ENCODE data around the gene SLC10A6.
"Not testable (repeated sequence)": the region's sequence is repeated elsewhere in the genome, so short reads cannot be mapped to it uniquely, and the experiment has no call there.

Gene SLC10A6

GRCh38 chr4:86848732-86849619 lies at the start of gene SLC10A6:
Gene SLC10A6 (minus strand): TSS chr4:86849384. CDS start chr4:86849115, 269 bp downstream.
- no peak for DNase-seq

- no peak for DNase-seq
These were observed 49.4 kb upstream of the SLC10A6 start for GRCh38 chr4:86898562-86898961.

DNA sequence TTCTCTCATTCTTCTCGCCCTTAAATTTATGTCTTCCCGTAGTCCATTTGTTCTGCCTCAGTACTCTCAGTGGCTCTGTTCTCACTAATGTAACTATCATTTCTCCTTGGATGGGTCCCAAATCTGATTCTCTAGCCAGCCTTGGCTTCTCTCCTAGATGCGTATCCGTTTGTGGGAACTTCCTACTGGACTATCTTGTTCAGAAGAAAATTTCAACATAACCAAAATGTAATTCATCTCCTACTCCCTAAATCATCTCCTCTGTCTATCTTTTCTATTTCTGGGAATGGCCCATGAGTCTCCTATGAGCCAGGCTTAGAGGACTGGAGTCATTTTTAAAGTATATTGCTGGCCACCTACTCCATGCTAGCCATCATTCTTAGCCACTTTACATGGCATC lies 47.4 kb upstream of the SLC10A6 start:
- DNase-seq = no peak

DNA sequence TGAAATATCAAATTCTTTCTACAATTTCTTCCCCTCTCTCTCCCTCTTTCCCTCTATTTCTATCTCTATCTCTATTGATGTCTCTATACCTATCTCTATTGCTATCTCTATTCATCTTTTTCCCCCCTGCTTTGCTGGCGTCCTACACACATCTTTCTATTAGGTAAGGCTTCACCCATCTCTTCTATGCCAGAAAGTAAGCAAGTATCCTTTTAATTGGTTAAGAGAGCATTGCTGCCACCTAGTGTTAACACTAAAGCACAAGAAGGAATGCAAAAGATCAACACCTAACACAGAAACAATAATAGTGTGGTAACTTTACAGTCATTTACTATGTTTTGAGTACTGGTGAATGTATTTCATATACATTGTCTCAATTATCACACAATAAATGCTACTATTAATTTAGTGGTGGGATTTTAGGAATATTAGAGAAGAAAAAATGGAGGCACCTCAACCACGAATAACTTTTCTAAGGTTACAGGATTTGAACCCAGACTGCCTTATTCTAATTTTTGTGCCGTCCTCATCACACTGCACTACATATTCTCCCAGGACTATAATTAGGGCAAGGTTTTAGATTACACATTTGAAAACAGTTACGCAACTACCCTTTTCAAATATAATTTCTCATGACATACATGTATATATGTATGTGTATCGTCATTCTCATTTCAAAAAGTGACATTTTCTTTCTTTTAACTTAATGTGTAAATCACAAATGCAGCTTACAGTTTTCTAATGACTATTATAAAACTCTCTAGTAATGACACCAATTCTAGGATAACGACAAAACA lies 46.7 kb upstream of the SLC10A6 start:
- no peak for DNase-seq

- no peak for DNase-seq
These were observed 45.3 kb upstream of the SLC10A6 start for GRCh38 chr4:86894455-86894854.

DNA sequence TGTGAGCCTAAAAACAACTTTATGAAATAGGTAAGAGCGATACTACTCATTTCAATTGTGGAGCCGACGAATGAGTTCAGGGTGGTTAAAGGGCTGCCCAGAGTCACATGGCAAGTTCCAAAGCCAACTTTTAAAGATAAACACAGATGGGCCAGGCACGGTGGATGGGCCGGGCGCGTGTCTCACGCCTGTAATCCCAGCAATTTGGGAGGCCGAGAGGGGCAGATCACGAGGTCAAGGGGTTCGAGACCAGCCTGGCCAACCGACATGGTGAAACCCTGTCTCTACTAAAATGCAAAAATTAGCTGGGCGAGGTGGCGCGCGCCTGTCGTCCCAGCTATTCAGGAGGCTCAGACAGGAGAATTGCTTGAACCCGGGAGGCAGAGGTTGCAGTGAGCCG lies 44.0 kb upstream of the SLC10A6 start:
- DNase-seq = no peak

DNA sequence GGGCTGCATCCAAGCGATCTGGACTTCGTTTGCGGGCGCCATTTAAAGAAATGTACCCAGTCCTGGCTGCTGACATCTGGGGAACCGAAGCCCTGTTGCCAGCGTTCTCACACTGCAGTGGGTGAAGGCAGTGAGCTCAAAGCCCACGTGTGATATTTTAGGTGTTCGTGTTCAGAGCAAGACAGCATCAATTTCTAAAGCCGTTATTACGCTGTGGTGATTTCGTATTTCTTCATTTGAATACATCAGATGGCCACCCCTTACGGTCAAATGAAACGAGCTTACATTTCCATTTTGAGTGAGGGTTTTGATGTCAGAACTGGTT lies 43.4 kb upstream of the SLC10A6 start:
- no peak for DNase-seq

DNA sequence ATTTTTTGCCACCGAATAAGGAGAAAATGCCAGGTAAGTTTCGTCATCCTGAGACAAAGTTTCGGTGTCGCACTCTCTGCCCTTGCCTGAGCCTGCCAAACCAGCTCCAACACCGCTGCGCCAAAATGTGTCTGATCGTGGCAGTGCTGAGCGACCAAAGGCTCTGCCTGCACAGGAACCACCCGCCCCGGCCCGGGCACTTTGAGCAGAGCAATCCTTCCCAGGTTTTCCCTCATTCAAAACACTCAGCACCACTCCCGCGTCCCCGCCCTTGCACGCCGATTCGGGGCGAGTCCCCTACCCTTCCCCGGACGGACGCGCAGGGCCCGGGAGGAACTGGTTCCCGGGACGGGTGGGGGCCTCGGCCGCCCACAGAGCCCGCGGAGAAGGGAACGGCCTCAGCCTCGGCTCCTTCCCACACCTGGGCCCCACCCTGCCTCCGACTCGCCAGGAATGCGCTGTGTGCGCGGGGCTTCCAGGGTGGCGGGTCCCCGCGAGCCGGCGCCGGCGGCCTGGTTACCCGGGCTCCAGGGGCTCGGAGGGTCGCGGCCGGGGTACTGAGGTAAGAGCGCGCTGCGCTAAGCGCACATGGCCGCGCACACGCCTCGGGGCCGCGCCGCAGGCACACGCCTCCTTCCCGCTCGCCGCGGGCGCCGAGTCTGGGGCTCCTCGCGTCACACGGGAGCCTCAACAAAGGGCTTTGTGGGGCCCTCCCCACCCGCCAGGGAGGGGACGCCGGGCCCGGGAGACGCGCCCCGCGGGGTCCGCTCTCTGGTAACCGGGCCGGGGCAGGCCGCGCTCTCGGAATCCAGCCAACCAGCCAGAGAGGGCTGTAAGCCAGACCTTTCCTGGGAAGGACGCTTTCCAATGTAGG lies 42.8 kb upstream of the SLC10A6 start, which contains the start of gene C4orf36:
Gene C4orf36, minus strand, starts transcription at position 661 of the 874 bp plus-strand sequence. CDS start 902 bp downstream, outside the sequence.
- peak; percentile 1 for DNase-seq

- DNase-seq = no peak
These were observed 41.6 kb upstream of the SLC10A6 start for GRCh38 chr4:86890790-86891189.

- no peak for DNase-seq
These were observed 30.5 kb upstream of the SLC10A6 start for GRCh38 chr4:86879641-86880040.

- DNase-seq = no peak
These were observed 29.5 kb upstream of the SLC10A6 start for GRCh38 chr4:86878640-86879039.

DNA sequence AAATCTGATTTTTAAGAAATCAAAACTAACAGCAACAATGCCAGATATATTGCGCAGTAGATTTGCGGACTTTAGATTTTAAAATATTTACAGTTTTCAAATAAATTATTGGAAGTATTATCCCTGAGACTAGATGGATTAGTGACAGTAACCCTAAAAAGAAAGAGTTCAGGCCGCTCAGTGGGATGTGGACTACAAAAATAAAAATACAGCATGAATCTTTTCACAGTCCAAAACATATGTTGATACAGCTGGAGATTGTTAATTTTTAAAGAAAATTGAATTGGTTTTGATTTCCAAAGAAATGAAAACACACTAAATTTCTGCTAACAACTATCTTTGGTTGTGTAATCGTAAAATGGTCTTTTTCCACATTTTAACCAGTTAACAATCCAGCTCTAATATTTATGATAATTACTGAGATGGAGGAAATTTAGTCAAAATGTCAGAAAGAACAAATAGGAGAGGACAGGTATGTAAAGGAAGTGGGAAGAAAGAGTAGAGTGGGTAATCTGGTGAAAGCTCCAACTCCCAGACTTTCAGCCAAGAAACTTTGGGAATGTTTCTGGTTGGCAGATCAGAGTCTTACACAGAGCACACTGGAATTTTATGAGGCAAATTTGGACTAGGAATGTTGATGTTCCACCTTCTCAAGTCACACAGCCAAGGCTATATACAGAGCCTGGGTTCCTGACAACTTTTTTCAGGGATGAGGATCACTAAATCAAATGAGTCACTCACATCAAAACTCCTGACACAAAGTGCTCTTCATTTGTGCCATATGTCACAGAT lies 27.9 kb upstream of the SLC10A6 start:
- no peak for DNase-seq

DNA sequence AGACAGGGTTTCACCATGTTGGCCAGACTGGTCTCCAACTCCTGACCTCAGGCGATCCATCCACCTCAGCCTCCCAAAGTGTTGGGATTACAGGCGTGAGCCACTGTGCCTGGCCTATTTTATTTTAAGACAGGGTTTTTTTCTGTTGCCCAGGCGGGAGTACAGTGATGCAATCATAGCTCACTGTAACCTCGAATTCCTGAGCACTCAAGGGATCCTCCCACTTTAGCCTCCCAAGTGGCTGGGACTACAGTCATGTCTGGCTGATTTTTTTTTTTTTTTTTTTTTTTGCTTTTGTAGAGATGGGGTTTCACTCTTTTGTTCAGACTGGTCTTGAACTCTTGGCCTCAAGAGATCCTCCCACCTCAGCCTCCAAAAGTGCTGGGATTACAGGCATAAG lies 26.3 kb upstream of the SLC10A6 start:
- not testable (repeated sequence) for DNase-seq

DNA sequence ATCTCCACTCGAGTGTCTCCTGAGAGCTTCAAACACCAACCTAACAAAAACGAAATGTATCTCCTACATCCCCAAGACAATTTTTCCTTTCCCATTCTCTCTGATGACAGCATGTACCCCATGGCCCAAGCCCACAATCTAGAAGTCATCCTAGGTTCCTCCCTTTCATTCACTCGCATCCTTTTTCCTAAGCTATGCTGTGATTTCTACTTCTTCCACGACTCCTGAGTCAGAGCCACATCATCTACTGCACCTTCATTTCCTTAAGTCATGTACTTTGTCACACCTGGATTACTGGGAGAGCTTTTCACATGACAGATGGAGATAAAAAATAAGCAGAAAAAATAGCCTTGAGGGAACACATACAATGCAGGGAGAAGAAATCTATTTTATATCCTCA lies 23.0 kb upstream of the SLC10A6 start:
- no peak for DNase-seq

DNA sequence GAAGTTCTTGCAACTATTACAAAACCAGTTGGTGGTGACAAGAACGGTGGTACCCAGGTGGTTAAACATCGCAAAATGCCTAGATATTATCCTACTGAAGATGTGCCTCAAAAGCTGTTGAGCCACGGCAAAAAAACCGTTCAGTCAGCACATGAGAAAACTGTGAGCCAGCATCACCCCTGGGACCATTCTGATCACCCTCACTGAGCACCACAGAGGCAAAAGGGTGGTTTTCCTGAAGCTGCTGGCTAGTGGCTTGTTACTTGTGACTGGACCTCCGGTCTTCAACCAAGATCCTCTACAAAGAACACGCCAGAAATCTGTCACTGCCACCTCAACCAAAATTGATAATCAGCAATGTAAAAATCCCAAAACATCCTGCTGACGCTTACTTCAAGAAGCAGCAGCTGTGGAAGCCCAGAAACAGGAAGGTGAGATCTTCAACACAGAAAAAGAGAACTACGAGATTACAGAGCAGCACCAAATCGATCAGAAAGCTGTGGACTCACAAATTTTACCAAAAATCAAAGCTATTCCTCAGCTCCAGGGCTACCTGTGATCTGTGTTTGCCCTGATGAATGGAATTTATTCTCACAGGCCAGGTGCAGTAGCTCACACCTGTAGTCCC lies 21.4 kb upstream of the SLC10A6 start:
- DNase-seq = no peak

GRCh38 chr4:86857341-86858052 lies 8.3 kb upstream of the SLC10A6 start:
- DNase-seq = no peak

GRCh38 chr4:86856896-86857295 lies 7.7 kb upstream of the SLC10A6 start:
- no peak for DNase-seq

GRCh38 chr4:86855572-86855971 lies 6.4 kb upstream of the SLC10A6 start:
- no peak for DNase-seq

- DNase-seq = no peak
These were observed 4.0 kb upstream of the SLC10A6 start for GRCh38 chr4:86853209-86853608.

GRCh38 chr4:86848136-86848535 lies 1.0 kb downstream of the SLC10A6 start:
- no peak for DNase-seq

- DNase-seq = no peak
These were observed 1.6 kb downstream of the SLC10A6 start for GRCh38 chr4:86847571-86847970.
